ENCODE results near the gene MAP3K13. TPM values are rescaled to one million over a fixed set of nuclear protein-coding genes. Genes with fewer than 3 reads are reported as not detected.
"Not testable (repeated sequence)": the region's sequence is repeated elsewhere in the genome, so short reads cannot be mapped to it uniquely, and the experiment has no call there.

Gene MAP3K13
- total RNA-seq, 1 donor from 2014 or later: 11.8 TPM

GRCh38 chr3:185341616-185342458 is 21.1 kb upstream of the MAP3K13 start:
- intact Hi-C loops (cut with micrococcal nuclease): no loop called here

GRCh38 chr3:185342459-185343174 is 20.3 kb upstream of the MAP3K13 start:
- intact Hi-C loops (cut with micrococcal nuclease): no loop called here

- intact Hi-C loops (cut with micrococcal nuclease): no loop called here
Measured at GRCh38 chr3:185347399-185347798, 15.5 kb upstream of the MAP3K13 start.

- intact Hi-C loops (cut with micrococcal nuclease): loop anchor here (5.0 kb wide), 1 partner anchor 206 kb away; no protein-coding TSS in a partner anchor
Measured at GRCh38 chr3:185350841-185351240, 12.1 kb upstream of the MAP3K13 start.

GRCh38 chr3:185351396-185351795 is 11.5 kb upstream of the MAP3K13 start:
- intact Hi-C loops (cut with micrococcal nuclease): loop anchor here (5.0 kb wide), 1 partner anchor 206 kb away; no protein-coding TSS in a partner anchor

- intact Hi-C loops (cut with micrococcal nuclease): loop anchor here (5.0 kb wide), 1 partner anchor 204 kb away; no protein-coding TSS in a partner anchor
Measured at GRCh38 chr3:185353225-185353624, 9.7 kb upstream of the MAP3K13 start.

GRCh38 chr3:185353823-185354614 is 8.9 kb upstream of the MAP3K13 start:
- intact Hi-C loops (cut with micrococcal nuclease): loop anchor here (1.0 to 5.0 kb wide), 2 partner anchors 203 to 221 kb away; no protein-coding TSS in a partner anchor

- intact Hi-C loops (cut with micrococcal nuclease): no loop called here
Measured at GRCh38 chr3:185356499-185356898, 6.4 kb upstream of the MAP3K13 start.

- intact Hi-C loops (cut with micrococcal nuclease): loop anchor here (2.0 kb wide), 1 partner anchor 137 kb away; the partner anchor contains the start of gene TMEM41A
Measured at GRCh38 chr3:185361920-185362319, 1.0 kb upstream of the MAP3K13 start.

GRCh38 chr3:185363662-185364203 is 797 bp downstream of the MAP3K13 start:
- intact Hi-C loops (cut with micrococcal nuclease): loop anchor here (2.0 kb wide), 1 partner anchor 135 kb away; the partner anchor contains the start of gene TMEM41A

GRCh38 chr3:185365291-185366073 is 2.5 kb downstream of the MAP3K13 start:
- intact Hi-C loops (cut with micrococcal nuclease): no loop called here

- intact Hi-C loops (cut with micrococcal nuclease): no loop called here
Measured at GRCh38 chr3:185366074-185366335, 3.1 kb downstream of the MAP3K13 start.

- intact Hi-C loops (cut with micrococcal nuclease): no loop called here
Measured at GRCh38 chr3:185366913-185367312, 4.0 kb downstream of the MAP3K13 start.

GRCh38 chr3:185370349-185370748 is 7.4 kb downstream of the MAP3K13 start:
- intact Hi-C loops (cut with micrococcal nuclease): not testable (repeated sequence)

- intact Hi-C loops (cut with micrococcal nuclease): no loop called here
Measured at GRCh38 chr3:185371306-185372074, 8.6 kb downstream of the MAP3K13 start.

- intact Hi-C loops (cut with micrococcal nuclease): no loop called here
Measured at GRCh38 chr3:185381320-185382058, 18.6 kb downstream of the MAP3K13 start.

GRCh38 chr3:185382154-185382553 is 19.2 kb downstream of the MAP3K13 start:
- intact Hi-C loops (cut with micrococcal nuclease): no loop called here

- intact Hi-C loops (cut with micrococcal nuclease): not testable (repeated sequence)
Measured at GRCh38 chr3:185386515-185386914, 23.6 kb downstream of the MAP3K13 start.

GRCh38 chr3:185387646-185388045 is 24.7 kb downstream of the MAP3K13 start:
- intact Hi-C loops (cut with micrococcal nuclease): no loop called here
